Measurements from ENCODE around the gene ANXA6. TPM values are rescaled to one million over a fixed set of nuclear protein-coding genes. Genes with fewer than 3 reads are reported as not detected.

The ANXA6 gene
- total RNA-seq, 4 donors from 2014 or later, result 8.6 to 80.3 (median 24.9) TPM

DNA sequence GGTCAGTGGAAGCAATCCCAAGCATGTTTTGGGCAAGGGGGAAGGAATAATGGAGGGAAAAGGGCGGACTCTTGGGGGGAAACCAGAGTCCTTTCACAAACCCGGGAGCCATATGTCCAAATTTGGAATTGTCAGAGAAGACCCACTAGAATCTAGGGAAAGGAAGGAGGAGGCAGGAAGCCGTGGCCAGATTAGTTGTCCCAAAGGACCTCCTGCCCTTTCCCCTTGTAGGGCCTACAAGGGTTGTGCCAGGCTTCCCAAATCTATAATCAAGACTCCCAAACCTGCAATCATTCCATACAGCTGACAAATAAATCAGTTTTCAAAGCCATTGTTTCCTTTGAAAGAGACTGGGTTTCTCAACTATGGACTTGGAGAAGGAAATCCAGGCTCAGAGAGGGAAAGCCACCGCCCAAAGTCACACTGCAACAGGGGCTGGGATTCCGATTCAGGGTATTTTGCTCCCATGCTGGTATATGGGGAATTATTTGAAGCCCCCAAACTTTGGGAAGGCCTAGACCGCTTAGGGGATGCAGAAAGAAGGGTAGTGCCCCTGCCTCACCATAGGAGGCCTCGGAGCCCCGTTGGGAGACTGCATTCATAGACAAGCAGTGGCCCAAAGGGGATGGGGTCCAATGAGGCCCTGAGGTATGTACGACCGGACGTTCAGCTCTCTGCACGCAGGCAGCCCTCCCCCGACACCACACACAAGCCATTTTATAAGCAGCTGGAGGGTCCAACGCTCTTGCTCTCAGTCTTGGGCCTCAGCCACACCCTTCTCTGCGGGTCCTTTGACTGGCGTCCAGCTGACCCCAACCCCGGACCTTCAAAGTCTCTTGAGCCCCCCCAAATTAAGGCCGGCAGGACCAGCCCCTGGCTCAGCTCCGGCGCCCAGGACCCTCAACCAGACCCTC is 815 bp downstream of the ANXA6 start:
- intact Hi-C loops (cut with DNase I), result loop anchor here (5.0 kb wide), 1 partner anchor 34 kb away; no protein-coding TSS in a partner anchor
- no peak for DNase-seq
- Histone ChIP-seq H3K9me3 (no peaks in the 10 kb centered on the region), H3K4me1 (peaks cover 16 to 70% (median 30%) of the 10 kb centered on the region in 3 donors), H3K27ac (peak overlapping the region; percentile 79 to 94 (median 88)), H3K27me3 (peaks cover 0 to 17% (median 0%) of the 10 kb centered on the region in 4 donors), H3K36me3 (no peaks in the 10 kb centered on the region), H3K4me3 (peak overlapping the region; percentile 49 to 85 (median 69))
- no peak for TF ChIP-seq POLR2A (IDR thresholded peaks at IDR 0.05)
- no peak for TF ChIP-seq CTCF (IDR thresholded peaks at IDR 0.05)
- 45 to 51% methylated on average over 13 to 14 of the region's 20 CpGs for WGBS, 2 donors

DNA sequence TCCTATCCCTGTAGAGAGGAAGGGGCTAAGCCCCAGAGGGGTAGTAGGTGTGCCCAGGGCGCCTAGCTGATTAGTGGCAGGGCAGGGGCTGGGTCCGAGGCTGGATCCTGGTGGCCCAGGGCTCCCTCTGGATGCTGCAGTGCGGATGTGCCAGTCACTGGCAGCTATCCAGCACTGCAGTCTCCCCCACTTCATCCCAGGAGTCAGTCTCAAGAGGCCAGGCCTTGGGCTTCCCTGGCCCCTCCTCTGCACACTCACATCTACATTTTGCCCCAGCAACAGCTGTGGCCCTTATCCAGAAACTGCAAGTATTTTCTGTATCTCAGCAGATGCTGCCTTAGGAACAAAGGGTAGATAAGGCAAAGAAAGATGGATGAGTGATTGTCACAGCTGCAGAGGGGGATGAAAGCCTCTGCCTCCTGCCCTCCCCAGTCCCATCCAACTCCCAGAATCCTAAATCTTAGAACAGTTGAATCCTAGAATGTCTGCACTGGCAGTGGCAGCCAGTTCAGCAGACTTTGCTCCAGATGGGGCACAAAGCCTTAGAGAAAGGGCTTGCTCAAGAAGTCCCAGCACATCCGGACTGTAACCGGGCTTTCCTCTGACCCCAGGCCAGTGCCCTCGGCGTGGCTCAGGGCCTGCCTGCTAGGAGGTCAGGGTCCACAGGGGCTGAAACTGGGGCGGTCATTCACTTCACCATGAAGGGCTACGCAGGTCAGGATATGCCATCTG is 1.6 kb downstream of the ANXA6 start:
- DNase-seq, result no peak
- peaks cover 23 to 78% (median 38%) of the 10 kb centered on the region in 3 donors for H3K4me1 ChIP-seq

DNA sequence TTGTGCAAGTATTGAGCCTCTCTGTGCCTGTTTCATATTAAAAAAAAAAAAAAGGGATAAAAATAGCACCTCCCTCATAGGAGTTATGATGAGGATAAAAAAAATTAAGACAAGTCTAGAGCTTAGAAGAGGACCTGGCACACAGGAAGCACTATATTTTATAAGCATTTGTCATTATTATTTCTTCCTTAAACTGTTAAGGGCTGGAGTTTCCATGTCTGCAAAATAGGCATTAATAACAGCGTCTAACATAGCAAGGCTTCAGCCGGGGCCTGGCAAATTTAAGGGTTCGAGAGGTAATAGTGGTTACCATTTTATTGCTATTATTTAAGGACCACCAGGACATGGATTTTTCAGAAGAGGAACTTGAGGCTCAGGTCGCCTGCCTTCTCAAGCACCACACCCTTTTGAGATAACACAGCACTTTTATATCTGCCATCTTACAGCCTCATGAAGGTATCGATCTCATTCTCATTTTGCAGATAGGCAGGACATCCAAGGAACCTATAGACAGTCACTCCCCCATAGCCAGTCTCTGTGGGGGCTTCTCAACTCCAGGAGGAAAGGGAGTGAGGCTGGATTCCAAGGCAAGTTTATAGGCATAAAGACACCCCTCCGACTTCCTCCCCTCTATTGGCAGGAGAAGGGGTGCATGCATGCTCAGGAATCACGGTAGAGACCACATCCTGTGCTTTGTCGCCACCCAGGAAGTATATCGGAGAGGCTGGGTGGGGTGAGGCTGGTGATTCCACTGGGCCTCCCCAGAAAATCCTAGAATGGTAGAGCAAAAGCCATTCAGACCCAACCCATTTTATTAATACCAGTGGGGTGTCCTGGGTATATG is 2.4 kb downstream of the ANXA6 start:
- no peaks in the 10 kb centered on the region for H3K36me3 ChIP-seq
- no peak for TF ChIP-seq POLR2A (IDR thresholded peaks at IDR 0.05)
- no peak for TF ChIP-seq CTCF (IDR thresholded peaks at IDR 0.05)
- DNase-seq, result no peak
- WGBS, 2 donors, result 26 to 63% methylated on average over 6 to 9 of the region's 9 CpGs
- peaks cover 31 to 86% (median 46%) of the 10 kb centered on the region in 3 donors for H3K4me1 ChIP-seq
- H3K4me3 ChIP-seq, result peak overlapping the region in 3 of 4 donors; percentile 64 to 85 (median 74)
- intact Hi-C loops (cut with DNase I), result loop anchor here (5.0 kb wide), 1 partner anchor 33 kb away; no protein-coding TSS in a partner anchor
- H3K27me3 ChIP-seq, result peaks cover 0 to 17% (median 0%) of the 10 kb centered on the region in 4 donors
- H3K27ac ChIP-seq, result peak overlapping the region; percentile 79 to 94 (median 88)
- no peaks in the 10 kb centered on the region for H3K9me3 ChIP-seq

More for the DNA sequence above, 1.6 kb downstream of the ANXA6 start:
- TF ChIP-seq POLR2A (IDR thresholded peaks at IDR 0.05), result no peak
- TF ChIP-seq CTCF (IDR thresholded peaks at IDR 0.05), result no peak
- Histone ChIP-seq H3K36me3 (no peaks in the 10 kb centered on the region), H3K4me3 (peak overlapping the region; percentile 49 to 85 (median 69)), H3K27me3 (peaks cover 0 to 17% (median 0%) of the 10 kb centered on the region in 4 donors), H3K9me3 (no peaks in the 10 kb centered on the region), H3K27ac (peak overlapping the region; percentile 79 to 94 (median 88))
- intact Hi-C loops (cut with DNase I), result loop anchor here (5.0 kb wide), 1 partner anchor 34 kb away; no protein-coding TSS in a partner anchor
- 24 to 55% methylated on average over 2 to 5 of the region's 9 CpGs for WGBS, 2 donors

DNA sequence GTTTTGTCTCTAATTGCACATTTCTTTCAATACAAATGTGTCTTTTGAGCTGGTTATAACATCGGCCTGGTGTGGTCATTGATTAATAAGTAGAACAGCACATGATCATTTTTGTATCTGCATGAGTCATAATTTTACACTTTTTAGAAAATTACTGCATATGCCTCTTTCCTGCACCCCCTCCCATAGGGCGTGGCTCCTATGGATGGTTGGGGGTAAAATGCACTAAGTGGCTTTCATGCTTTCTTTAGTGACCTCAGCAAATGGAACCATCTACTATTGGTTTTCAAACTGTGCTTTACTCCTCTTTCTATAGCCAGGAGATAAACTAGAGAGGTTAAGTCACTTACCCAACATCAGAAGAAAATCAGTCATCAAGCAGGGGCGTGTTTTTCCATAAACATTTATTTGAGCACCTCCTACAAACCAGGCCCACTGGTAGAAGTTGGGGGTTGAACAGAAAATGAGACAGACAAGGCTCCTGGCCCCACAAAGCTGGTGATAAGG is 3.8 kb downstream of the ANXA6 start:
- no peak for DNase-seq
- peaks cover 31 to 96% (median 56%) of the 10 kb centered on the region in 3 donors for H3K4me1 ChIP-seq
- intact Hi-C loops (cut with DNase I), result no loop called here
- peaks cover 0 to 17% (median 0%) of the 10 kb centered on the region in 4 donors for H3K27me3 ChIP-seq
- no peak overlapping the region for H3K4me3 ChIP-seq
- H3K36me3 ChIP-seq, result no peaks in the 10 kb centered on the region
- 55 to 74% methylated on average over 3 of the region's 3 CpGs for WGBS, 2 donors
- peak overlapping the region in 2 of 4 donors; percentile 53 to 92 for H3K27ac ChIP-seq
- no peak for TF ChIP-seq CTCF (IDR thresholded peaks at IDR 0.05)
- no peak for TF ChIP-seq POLR2A (IDR thresholded peaks at IDR 0.05)
- H3K9me3 ChIP-seq, result no peaks in the 10 kb centered on the region

All from esophagus squamous epithelium (tissue), 5 donors.